Smooth muscle cell (in vitro differentiated cells): ENCODE data around the gene TECPR1. TPM values are rescaled to one million over a fixed set of nuclear protein-coding genes. Genes with fewer than 3 reads are reported as not detected.

Source experiments
- DNase-seq: peaks from one replicate; lab custom pipeline; 2025; ENCODE audit not compliant: unreplicated experiment; lab: John Stamatoyannopoulos, UW
- H2AFZ ChIP-seq: fragments of 200-600 bp; sonication (generic); 2 replicates; pipeline ENCODE4 v1.6.0; 2016; ENCODE audit warnings: antibody characterized with exemption, low read depth, mild to moderate bottlenecking
- H3F3A ChIP-seq: fragments of 200-600 bp; sonication (generic); 2 replicates; pipeline ENCODE4 v1.6.0; 2017; ENCODE audit warnings: antibody characterized with exemption, low read depth
- H3K27ac ChIP-seq: fragments of 200-600 bp; sonication (generic); 2 replicates; pipeline ENCODE4 v1.5.1; 2016; ENCODE audit warnings: low read depth, mild to moderate bottlenecking
- H3K27me3 ChIP-seq: fragments of 200-600 bp; sonication (generic); 2 replicates; pipeline ENCODE4 v1.6.1; 2016; ENCODE audit warnings: low read depth, mild to moderate bottlenecking
- H3K36me3 ChIP-seq: fragments of 200-600 bp; sonication (generic); 2 replicates; pipeline ENCODE4 v1.5.1; 2016; ENCODE audit warnings: low read depth
- H3K4me1 ChIP-seq: fragments of 200-600 bp; sonication (generic); 2 replicates; pipeline ENCODE4 v1.5.1; 2016; ENCODE audit warnings: low read depth
- H3K4me2 ChIP-seq: fragments of 200-600 bp; sonication (generic); 2 replicates; pipeline ENCODE4 v1.6.0; 2016; ENCODE audit warnings: mild to moderate bottlenecking
- H3K4me3 ChIP-seq: fragments of 200-600 bp; sonication (generic); 2 replicates; pipeline ENCODE4 v1.5.1; 2016; ENCODE audit warnings: mild to moderate bottlenecking
- H3K79me2 ChIP-seq: fragments of 200-600 bp; sonication (generic); 2 replicates; pipeline ENCODE4 v1.6.0; 2016; ENCODE audit warnings: low read depth, mild to moderate bottlenecking
- H3K9ac ChIP-seq: fragments of 200-600 bp; sonication (generic); 2 replicates; pipeline ENCODE4 v1.6.0; 2016; ENCODE audit warnings: low read depth
- H3K9me3 ChIP-seq: fragments of 200-600 bp; sonication (generic); replicated peaks from 2 replicates; pipeline ENCODE4 v1.5.1; 2016; ENCODE audit warnings: low read depth
- H4K20me1 ChIP-seq: fragments of 200-600 bp; sonication (generic); 2 replicates; pipeline ENCODE4 v1.6.0; 2016; ENCODE audit warnings: low read depth
- CTCF ChIP-seq: fragments of 200-600 bp; sonication (generic); IDR thresholded peaks from 2 replicates; pipeline ENCODE4 v1.5.1; 2017; ENCODE audit warnings: borderline replicate concordance, mild to moderate bottlenecking, antibody characterized with exemption; ENCODE audit not compliant: insufficient read depth, poor library complexity, severe bottlenecking
- WGBS: methylation state at CpG from one replicate; pipeline ENCODE4 v1.1.7; 2016; ENCODE audit warnings: low lambda C conversion rate; 5-methylcytosine and 5-hydroxymethylcytosine counted together
- polyA plus RNA-seq: library from polyadenylated mRNA; unstranded; fragments of >200 nt; fragmentation: Nextera tagmentation; extraction: Ambion mirVana; gene quantifications from 2 replicates; pipeline ENCODE4 v1.2.1, GENCODE V29; 2016
- total RNA-seq: library from RNA; depleted of rRNA; stranded (reverse); fragments of >200 nt; gene quantifications from 2 replicates; pipeline ENCODE4 v1.2.3, GENCODE V29; 2014

TECPR1 gene
- total and polyA plus RNA-seq, 2 experiments from 2014 or later = 8.9 to 33.1 TPM

DNA sequence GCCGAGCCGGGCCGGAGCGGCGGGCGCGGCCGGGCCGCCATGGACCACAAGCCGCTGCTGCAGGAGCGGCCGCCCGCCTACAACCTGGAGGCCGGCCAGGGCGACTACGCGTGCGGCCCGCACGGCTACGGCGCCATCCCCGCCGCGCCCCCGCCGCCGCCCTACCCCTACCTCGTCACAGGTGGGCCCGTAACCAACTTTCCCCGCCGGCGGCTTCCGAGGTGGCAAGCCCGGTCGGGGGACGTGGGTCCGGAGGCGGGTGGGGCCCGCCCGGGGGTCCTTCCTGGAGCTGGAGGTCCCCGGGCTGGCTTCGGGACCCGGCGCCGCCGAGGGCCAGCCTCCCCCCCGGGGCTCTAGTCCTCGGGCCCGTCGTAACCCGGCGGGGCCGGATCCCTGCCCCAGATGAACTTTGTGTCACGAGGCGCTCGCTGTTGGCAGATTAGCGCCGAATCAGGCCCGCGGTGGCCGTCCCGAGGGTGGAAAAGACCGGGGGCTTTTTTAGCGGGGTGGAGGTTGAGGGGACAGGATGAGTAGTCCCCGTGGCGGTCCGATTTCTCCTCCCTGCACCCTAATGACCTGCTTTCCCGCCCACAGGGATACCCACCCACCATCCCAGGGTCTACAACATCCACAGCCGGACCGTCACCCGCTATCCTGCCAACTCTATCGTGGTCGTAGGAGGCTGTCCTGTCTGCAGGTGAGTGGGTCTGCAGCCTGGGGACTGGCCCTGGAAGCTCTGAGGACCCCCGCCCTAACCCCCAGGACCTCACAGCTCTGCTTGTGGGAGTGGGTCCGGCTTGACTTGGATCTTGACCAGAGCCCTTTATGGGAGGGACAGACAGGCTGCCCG is 29.9 kb upstream of the TECPR1 start:
- Histone ChIP-seq H3F3A (peaks cover 4% of the 10 kb centered on the region), H4K20me1 (peaks cover 48% of the 10 kb centered on the region), H3K9me3 (no peaks in the 10 kb centered on the region), H3K4me3 (peak overlapping the region; percentile 96), H2AFZ (no peak overlapping the region), H3K36me3 (no peaks in the 10 kb centered on the region), H3K27me3 (no peaks in the 10 kb centered on the region), H3K9ac (peak overlapping the region; percentile 97), H3K27ac (peak overlapping the region; percentile 81), H3K4me2 (peak overlapping the region; percentile 100), H3K4me1 (peaks cover 50% of the 10 kb centered on the region), H3K79me2 (peaks cover 50% of the 10 kb centered on the region)
- 4% methylated on average over 28 of the region's 77 CpGs for WGBS
- DNase-seq = no peak
- no peak for TF ChIP-seq CTCF

DNA sequence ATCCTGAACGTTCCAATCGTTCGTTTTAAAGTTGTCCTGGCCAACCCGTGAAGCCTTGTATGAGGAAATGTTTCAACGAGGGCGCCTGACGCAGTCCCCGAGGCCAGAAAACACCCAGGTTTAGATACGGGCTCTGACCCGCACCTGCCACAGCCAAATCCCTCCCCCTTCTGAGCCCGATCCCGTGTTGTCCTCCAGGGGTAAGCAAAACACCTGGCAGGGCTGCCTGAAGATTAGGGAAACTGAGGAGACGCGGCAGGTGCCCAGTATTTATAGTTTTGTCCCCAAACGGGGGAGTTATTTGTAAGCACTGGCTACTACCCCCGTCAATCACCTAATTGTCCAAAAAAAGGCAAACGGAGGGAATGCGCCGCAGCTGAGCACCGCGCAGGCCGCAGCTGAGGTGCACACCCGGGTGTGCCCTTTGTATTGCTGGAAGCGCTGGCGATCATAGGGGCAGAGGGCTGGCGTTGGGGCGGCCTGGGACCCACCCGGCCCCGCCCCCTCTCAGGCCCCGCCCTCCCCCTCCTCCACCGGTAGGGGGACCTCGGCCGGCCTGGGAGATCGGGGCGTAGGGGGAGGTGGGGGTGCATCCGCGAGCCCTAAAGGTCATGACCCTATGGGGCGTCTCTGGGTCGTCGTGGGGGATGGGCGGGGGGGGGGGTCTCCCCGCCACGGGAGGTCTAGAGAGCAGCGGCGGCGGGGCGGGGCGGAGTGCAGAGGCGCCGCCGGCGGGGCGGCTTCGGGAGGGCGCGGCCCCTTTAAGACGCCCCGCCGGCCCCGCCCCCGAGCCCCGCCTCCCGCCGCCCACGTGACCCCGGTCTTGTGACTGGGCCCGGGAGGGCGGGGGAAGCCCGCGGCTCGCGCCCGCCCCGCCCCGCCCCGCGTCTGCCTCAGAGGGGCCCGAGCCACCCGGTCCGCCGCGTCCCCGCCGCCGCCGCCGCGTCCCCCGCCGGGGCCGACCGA is 29.0 kb upstream of the TECPR1 start, which contains the start of gene BRI3:
Gene BRI3 (plus strand): TSS at position 896 of the 966 bp plus-strand sequence. CDS start 110 bp downstream, outside the sequence.
- peak within 1 kb of the TSS; percentile 96 for H3K4me3 ChIP-seq
- no peaks in the 10 kb centered on the region for H3K27me3 ChIP-seq
- no peak for TF ChIP-seq CTCF
- H4K20me1 ChIP-seq = peaks cover 39% of the 10 kb centered on the region
- H3K27ac ChIP-seq = peak within 1 kb of the TSS; percentile 81
- H3K4me1 ChIP-seq = peaks cover 44% of the 10 kb centered on the region
- peaks cover 4% of the 10 kb centered on the region for H3F3A ChIP-seq
- no peaks in the 10 kb centered on the region for H3K36me3 ChIP-seq
- peak within 1 kb of the TSS; percentile 69 for H2AFZ ChIP-seq
- peak within 1 kb of the TSS; percentile 97 for H3K9ac ChIP-seq
- WGBS = 4% methylated on average over 28 of the region's 92 CpGs
- DNase-seq = peak; percentile 81
- no peaks in the 10 kb centered on the region for H3K9me3 ChIP-seq
- H3K79me2 ChIP-seq = peaks cover 43% of the 10 kb centered on the region
- H3K4me2 ChIP-seq = peak within 1 kb of the TSS; percentile 100

DNA sequence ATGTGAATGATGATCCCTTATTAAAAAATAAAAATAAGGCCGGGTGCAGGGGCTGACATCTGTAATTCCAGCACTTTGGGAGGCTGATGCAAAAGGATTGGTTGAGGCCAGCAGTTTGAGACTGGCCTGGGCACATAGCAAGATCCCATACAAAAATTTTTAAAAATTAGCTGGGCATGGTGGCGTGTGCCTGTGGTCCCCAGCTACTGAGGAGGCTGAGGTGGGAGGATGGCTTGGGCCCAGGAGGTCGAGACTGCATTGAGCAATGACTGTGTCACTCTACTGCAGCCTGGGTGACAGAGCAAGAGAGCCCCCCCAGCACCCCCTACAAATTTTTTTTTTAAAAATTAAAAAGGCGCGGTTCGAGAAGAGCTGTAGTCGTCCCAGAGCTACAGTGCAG is 28.3 kb upstream of the TECPR1 start:
- Histone ChIP-seq H3K4me3 (peak overlapping the region; percentile 96), H3K9ac (no peak overlapping the region), H3K4me1 (peaks cover 36% of the 10 kb centered on the region), H3K27me3 (no peaks in the 10 kb centered on the region), H4K20me1 (peaks cover 32% of the 10 kb centered on the region), H3K9me3 (no peaks in the 10 kb centered on the region), H3K36me3 (no peaks in the 10 kb centered on the region), H2AFZ (no peak overlapping the region), H3F3A (peaks cover 4% of the 10 kb centered on the region), H3K79me2 (peaks cover 36% of the 10 kb centered on the region), H3K4me2 (peak overlapping the region; percentile 99), H3K27ac (no peak overlapping the region)
- DNase-seq = no peak
- 65% methylated on average over 7 of the region's 7 CpGs for WGBS
- TF ChIP-seq CTCF = no peak
